Endothelial cell of umbilical vein (primary cell): ENCODE results near the gene NFIA. TPM values are rescaled to one million over a fixed set of nuclear protein-coding genes. Genes with fewer than 3 reads are reported as not detected.

ENCODE experiments used
- BruUV-seq: library from RNA; stranded (reverse); fragments of 400-500 nt; replicated peaks from 2 replicates; lab custom pipeline; 2021; lab: Mats Ljungman, UMichigan
- CTCF ChIA-PET: fragments of 300-600, 350-600 bp; sonication (Branson Sonifier 250); formaldehyde crosslinking; loops from one replicate; lab custom pipeline; 2021; ENCODE audit warnings: antibody characterized with exemption, inconsistent platforms; lab: Charles Lee
- POLR2A ChIA-PET: fragments of 300-600, 350-600 bp; sonication (Branson Sonifier 250); formaldehyde crosslinking; loops from one replicate; lab custom pipeline; 2021; ENCODE audit warnings: antibody characterized with exemption, inconsistent platforms; lab: Charles Lee
- DNase-seq: peaks from one replicate; pipeline ENCODE4 v3.0.0-alpha.2; 2011; ENCODE audit warnings: low read depth, low spot score
- FAIRE-seq: peaks from 2 replicates; lab custom pipeline; 2011; peaks lifted over from hg19 to GRCh38; lab: Jason Lieb, UNC
- H2AFZ ChIP-seq: 2 replicates; pipeline ENCODE4 v1.6.0; 2012; ENCODE audit warnings: low read depth, low read length, control low read depth, inconsistent platforms
- H3K27ac ChIP-seq: 2 replicates; pipeline ENCODE4 v1.5.1; 2011; ENCODE audit warnings: low read depth, mild to moderate bottlenecking, control low read depth, low read length, moderate library complexity; ENCODE audit not compliant: insufficient read depth
- H3K27me3 ChIP-seq, 2 experiments: 2 replicates each; pipeline versions ENCODE4 v1.6.0 to v1.6.1; 2011; ENCODE audit warnings: low read length in 2 of 2, mixed read lengths in 1 of 2; ENCODE audit not compliant: control insufficient read depth in 2 of 2, insufficient read depth in 2 of 2
- H3K36me3 ChIP-seq, 2 experiments: 2 replicates in 1 of 2; 3 replicates in 1 of 2; pipeline ENCODE4 v1.5.1; 2011; ENCODE audit warnings: low read length in 2 of 2, mild to moderate bottlenecking in 1 of 2, moderate library complexity in 1 of 2; ENCODE audit not compliant: control insufficient read depth in 2 of 2, insufficient read depth in 2 of 2; ENCODE audit errors: extremely low read depth in 1 of 2
- H3K4me1 ChIP-seq: 3 replicates; pipeline ENCODE4 v1.5.1; 2011; ENCODE audit warnings: mild to moderate bottlenecking, low read length; ENCODE audit not compliant: control insufficient read depth, insufficient read depth; ENCODE audit errors: extremely low read depth
- H3K4me2 ChIP-seq: 2 replicates; pipeline ENCODE4 v1.6.1; 2011; ENCODE audit warnings: low read length, control low read depth, mixed read lengths; ENCODE audit not compliant: insufficient read depth
- H3K4me3 ChIP-seq, 3 experiments: fragments of 200-600 bp in 1 of 3; sonication (generic), shearing (Covaris generic) in 1 of 3; replicated peaks in 1 of 3; 2 replicates each; pipeline ENCODE4 v1.5.1; 2011 to 2016; ENCODE audit warnings: control low read depth in 3 of 3, low read length in 3 of 3, mild to moderate bottlenecking in 2 of 3, inconsistent platforms in 1 of 3, low read depth in 1 of 3, moderate library complexity in 1 of 3; ENCODE audit not compliant: insufficient read depth in 1 of 3
- H3K79me2 ChIP-seq: 2 replicates; pipeline ENCODE4 v1.6.0; 2012; ENCODE audit warnings: low read length, inconsistent platforms; ENCODE audit not compliant: control insufficient read depth, insufficient read depth
- H3K9ac ChIP-seq: replicated peaks from 2 replicates; pipeline ENCODE3; 2011; ENCODE audit warnings: low read length, control low read depth; ENCODE audit not compliant: insufficient read depth; ENCODE audit errors: extremely low read depth
- H3K9me1 ChIP-seq: replicated peaks from 3 replicates; pipeline ENCODE4 v1.6.0; 2011; ENCODE audit warnings: mild to moderate bottlenecking, low read length; ENCODE audit not compliant: control insufficient read depth, insufficient read depth; ENCODE audit errors: extremely low read depth
- H3K9me3 ChIP-seq: replicated peaks from 2 replicates; pipeline ENCODE4 v1.5.1; 2012; ENCODE audit warnings: low read length, inconsistent platforms; ENCODE audit not compliant: control insufficient read depth, insufficient read depth
- H4K20me1 ChIP-seq: replicated peaks from 2 replicates; pipeline ENCODE3; 2011; ENCODE audit warnings: mild to moderate bottlenecking, low read length; ENCODE audit not compliant: control insufficient read depth, insufficient read depth; ENCODE audit errors: extremely low read depth
- CTCF ChIP-seq, 2 donors: IDR thresholded peaks; 1 replicate in 1 of 2; 2 replicates in 1 of 2; pipeline ENCODE4 v1.5.1; 2011; ENCODE audit warnings: low read length in 2 of 2, mild to moderate bottlenecking in 2 of 2, moderate library complexity in 2 of 2, control low read depth in 1 of 2, inconsistent platforms in 1 of 2, low read depth in 1 of 2; ENCODE audit not compliant: insufficient read depth in 1 of 2; ENCODE audit errors: extremely low read depth in 1 of 2
- EZH2 ChIP-seq: IDR thresholded peaks from 2 replicates; pipeline ENCODE4 v1.6.1; 2012; ENCODE audit warnings: borderline replicate concordance, low read depth, mild to moderate bottlenecking, moderate library complexity, low read length, inconsistent platforms; ENCODE audit not compliant: severe bottlenecking
- FOS ChIP-seq: IDR thresholded peaks from 2 replicates; pipeline ENCODE4 v1.6.1; 2011; ENCODE audit warnings: mild to moderate bottlenecking, low read length, moderate library complexity, borderline replicate concordance; ENCODE audit not compliant: insufficient read depth
- GATA2 ChIP-seq: IDR thresholded peaks from 2 replicates; pipeline ENCODE4 v1.7.0; 2011; ENCODE audit warnings: low read depth, mild to moderate bottlenecking, moderate library complexity, mixed read lengths, low read length; ENCODE audit not compliant: insufficient read length, insufficient read depth
- JUN ChIP-seq: IDR thresholded peaks from 2 replicates; pipeline ENCODE4 v1.6.1; 2011; ENCODE audit warnings: borderline replicate concordance, low read depth; ENCODE audit not compliant: insufficient read length, insufficient read depth
- MAX ChIP-seq: IDR thresholded peaks from 2 replicates; pipeline ENCODE4 v1.6.1; 2011; ENCODE audit not compliant: insufficient read depth, insufficient read length
- MYC ChIP-seq: IDR thresholded peaks from one replicate; pipeline ENCODE4 v1.6.1; 2011; ENCODE audit warnings: mild to moderate bottlenecking, low read depth, low read length
- POLR2A ChIP-seq: IDR thresholded peaks from 2 replicates; pipeline ENCODE4 v1.6.1; 2012; ENCODE audit warnings: low read depth, mild to moderate bottlenecking, control low read depth, low read length
- POLR2AphosphoS5 ChIP-seq: IDR thresholded peaks from 2 replicates; pipeline ENCODE4 v1.6.1; 2012; ENCODE audit warnings: low read depth, mild to moderate bottlenecking, control low read depth, low read length, moderate library complexity; ENCODE audit not compliant: insufficient read depth
- dilution Hi-C: fragments of 300-500 bp; cut with MboI; formaldehyde crosslinking; loops from one replicate; pipeline ENCODE4 v1.15.0; 2019; ENCODE audit warnings: low sequenced_read_pairs; ENCODE audit not compliant: extremely low pct_ligation_motif_present
- intact Hi-C: fragments of 100-400 bp; cut with micrococcal nuclease; formaldehyde crosslinking; loops from one replicate; pipeline ENCODE4 v1.10.0; 2022
- polyA plus RNA-seq, 4 experiments: library from polyadenylated mRNA; depleted of rRNA in 3 of 4; stranded (reverse) in 3 of 4; unstranded in 1 of 4; fragments of >200 nt; gene quantifications; 2 replicates each; pipeline versions ENCODE4 v1.2.1 to v1.2.3, GENCODE V29; 2011 to 2012; ENCODE audit warnings: missing spikeins in 1 of 4
- total RNA-seq: library from RNA; stranded (reverse); gene quantifications from 2 replicates; pipeline ENCODE4 v1.2.3, GENCODE V29; 2021

Gene NFIA
- total and polyA plus RNA-seq, 2 donors (not counting 3 experiments of a cell fraction or from before 2014, with no cell fraction given), result 25.5 to 47.0 TPM

- intact Hi-C loops (no loop called here), dilution Hi-C loops (no loop called here)
- H3K9me1 ChIP-seq, result no peaks in the 10 kb centered on the region
- no peaks in the 10 kb centered on the region for H3K36me3 ChIP-seq
- no peak overlapping the region for H3K27ac ChIP-seq
- no peak for FAIRE-seq
- ChIA-PET CTCF (no interaction called here), POLR2A (no interaction called here)
- BruUV-seq, result no TSS peak
- H4K20me1 ChIP-seq, result no peaks in the 10 kb centered on the region
- no peak overlapping the region for H3K4me2 ChIP-seq
- H3K79me2 ChIP-seq, result no peaks in the 10 kb centered on the region
- H2AFZ ChIP-seq, result no peak overlapping the region
- no peaks in the 10 kb centered on the region for H3K9me3 ChIP-seq
- TF ChIP-seq MYC, result no peak
- TF ChIP-seq EZH2, result no peak
- TF ChIP-seq GATA2, result no peak
- no peak for TF ChIP-seq JUN
- TF ChIP-seq FOS, result no peak
- TF ChIP-seq CTCF (IDR thresholded peaks at IDR 0.05; ENCODE audit: extremely low read depth in 1 of 2, insufficient read depth in 1 of 2, low read depth in 1 of 2, low read length in 2 of 2), result no peak
- TF ChIP-seq MAX, result no peak
- TF ChIP-seq POLR2AphosphoS5, result no peak
- no peak for TF ChIP-seq POLR2A
- DNase-seq, result no peak
- no peak overlapping the region for H3K4me3 ChIP-seq
- no peak overlapping the region for H3K9ac ChIP-seq
- H3K4me1 ChIP-seq, result no peaks in the 10 kb centered on the region
- no peaks in the 10 kb centered on the region for H3K27me3 ChIP-seq
Observed at GRCh38 chr1:61297887-61298286, 215.5 kb downstream of the NFIA start.
